ENCODE measurements around the gene HOXB2.

GRCh38 chr17:48497103-48497502 is 47.8 kb downstream of the HOXB2 start:
- TF ChIP-seq CTCF (IDR thresholded peaks at IDR 0.05) (no peak), USF1 (CRISPR knock-in tag; IDR thresholded peaks at IDR 0.05) (no peak), ZNF281 (CRISPR knock-in tag; IDR thresholded peaks at IDR 0.05) (no peak), SMAD4 (CRISPR knock-in tag; IDR thresholded peaks at IDR 0.05) (no peak), TP53 (CRISPR knock-in tag; IDR thresholded peaks at IDR 0.05) (no peak), ZNF317 (CRISPR knock-in tag; IDR thresholded peaks at IDR 0.05; ENCODE audit: borderline replicate concordance, low read depth) (no peak), GABPB1 (CRISPR knock-in tag; IDR thresholded peaks at IDR 0.05) (no peak)

All from WTC11 (cell line).